HG03103 (cell line): Measurements from ENCODE around the gene RCOR1.
"Not testable (repeated sequence)": the region's sequence is repeated elsewhere in the genome, so short reads cannot be mapped to it uniquely, and the experiment has no call there.

ENCODE experiments used
- ATAC-seq: cut with Tn5 transposase; IDR thresholded peaks from one replicate; pipeline ENCODE4 v1.9.1; 2021; ENCODE audit warnings: low read depth; ENCODE audit not compliant: unreplicated experiment

RCOR1 gene

DNA sequence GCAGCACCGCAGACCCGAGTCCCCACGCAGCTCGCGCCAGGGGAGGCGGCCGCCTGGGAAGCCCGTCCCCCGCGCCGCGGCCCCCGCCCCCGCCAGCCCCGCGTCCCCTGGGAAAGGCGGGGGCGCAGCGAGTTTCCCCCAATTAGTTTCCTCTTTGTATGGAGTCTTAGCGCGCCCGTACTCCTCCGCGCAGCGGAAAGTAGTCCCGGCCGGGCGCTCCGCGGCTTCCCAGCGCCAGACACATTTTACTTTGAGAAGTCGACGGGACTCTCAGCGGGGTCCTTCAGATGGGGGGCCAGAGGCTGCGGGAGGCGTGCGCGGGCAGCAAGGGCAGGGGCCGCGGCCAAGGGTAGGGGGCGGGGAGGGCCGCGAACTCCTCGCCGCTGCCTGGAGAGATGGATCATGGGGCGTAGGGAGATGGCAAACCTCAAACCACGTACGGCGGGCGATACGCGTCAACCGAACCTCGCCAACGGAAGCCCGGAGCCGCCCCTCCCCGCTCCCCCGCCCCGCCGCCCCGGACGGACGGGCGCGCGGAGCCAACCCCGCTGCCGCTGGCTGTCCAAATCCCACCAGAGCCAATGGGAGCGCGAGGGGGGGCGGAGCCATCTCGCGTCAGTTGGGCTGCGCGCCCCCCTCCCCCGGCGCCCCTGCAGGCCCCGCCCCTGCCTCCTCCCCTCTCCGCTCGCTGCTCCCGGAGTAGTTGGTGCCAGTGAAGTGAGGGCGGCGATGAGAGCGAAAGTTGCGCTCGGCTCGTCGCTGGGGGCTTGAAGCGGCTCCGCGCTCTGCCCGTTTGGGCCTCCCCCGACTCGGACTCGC lies at the start of gene RCOR1:
RCOR1 (plus strand) TSS at position 706 of the 819 bp plus-strand sequence. CDS start 238 bp downstream, outside the sequence.
- ATAC-seq, result peak; percentile 64

- ATAC-seq, result no peak
Measured at GRCh38 chr14:102544046-102544746, 48.3 kb upstream of the RCOR1 start.

- ATAC-seq, result no peak
Measured at GRCh38 chr14:102544747-102545460, 47.5 kb upstream of the RCOR1 start.

GRCh38 chr14:102545461-102546265 lies 46.8 kb upstream of the RCOR1 start:
- no peak for ATAC-seq

GRCh38 chr14:102548616-102549240 lies 43.7 kb upstream of the RCOR1 start:
- ATAC-seq, result no peak

- ATAC-seq, result not testable (repeated sequence)
Measured at GRCh38 chr14:102550927-102551401, 41.5 kb upstream of the RCOR1 start.

DNA sequence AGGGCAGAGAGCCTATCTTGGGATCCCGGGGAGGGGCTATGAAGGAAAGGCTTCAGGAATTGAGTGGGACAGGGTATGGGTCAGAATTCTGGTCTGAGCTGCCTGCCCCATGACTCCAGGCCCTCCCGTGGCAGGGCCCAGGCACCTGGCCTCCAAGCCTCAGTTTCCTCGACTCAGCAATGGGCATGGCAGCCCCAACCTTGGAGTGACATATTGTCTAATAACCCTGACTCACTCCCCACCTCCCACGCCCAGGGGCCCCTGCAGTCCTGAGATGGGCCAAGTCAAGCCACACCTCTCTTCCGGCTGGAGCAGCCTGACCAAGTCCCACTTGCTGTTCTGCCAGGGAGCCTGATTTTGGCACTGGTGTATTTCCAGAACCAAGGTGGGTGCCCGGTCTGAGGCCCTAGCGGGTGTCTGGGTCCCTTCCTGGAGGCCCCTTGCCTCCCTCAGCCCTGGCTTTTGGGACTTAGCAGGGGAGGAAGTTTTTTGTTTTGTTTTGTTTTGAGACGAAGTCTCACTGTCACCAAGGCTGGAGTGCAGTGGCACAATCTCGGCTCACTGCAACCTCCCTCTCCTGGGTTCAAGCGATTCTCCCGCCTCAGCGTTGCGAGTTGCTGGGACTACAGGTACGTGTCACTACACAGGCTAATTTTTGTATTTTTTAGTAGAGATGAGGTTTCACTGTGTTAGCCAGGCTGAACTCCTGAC lies 40.3 kb upstream of the RCOR1 start:
- no peak for ATAC-seq

- no peak for ATAC-seq
Measured at GRCh38 chr14:102554821-102555819, 37.3 kb upstream of the RCOR1 start.

DNA sequence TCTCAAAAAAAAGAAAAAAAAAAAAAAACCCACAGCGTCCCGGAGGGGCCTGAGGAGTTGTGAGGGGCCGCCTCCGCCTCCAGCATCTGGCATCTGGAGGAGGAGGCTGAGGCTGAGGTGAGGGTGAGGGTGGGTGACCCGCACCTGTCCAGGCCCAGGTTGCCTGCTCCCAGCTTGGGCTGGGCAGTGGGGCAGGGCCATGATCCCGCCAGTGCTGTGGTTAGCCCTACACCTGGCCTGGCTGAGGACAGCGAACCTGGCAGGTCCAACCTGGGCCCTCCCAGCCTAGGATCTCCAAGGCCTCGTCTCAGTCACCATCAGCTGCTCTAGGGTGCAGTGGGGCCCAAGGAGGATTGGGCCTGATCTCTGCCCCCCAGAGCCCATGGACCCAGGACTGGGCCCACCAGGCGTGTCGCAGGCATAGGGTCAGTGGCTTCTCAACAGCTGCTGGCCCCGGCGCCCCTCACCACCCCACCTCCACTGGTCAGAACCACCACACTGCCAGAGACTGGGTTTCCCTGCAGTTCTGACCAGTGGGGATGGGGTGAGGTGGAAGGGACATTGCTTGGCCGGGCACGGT lies 36.3 kb upstream of the RCOR1 start:
- no peak for ATAC-seq

GRCh38 chr14:102557434-102558226 lies 34.8 kb upstream of the RCOR1 start:
- no peak for ATAC-seq

DNA sequence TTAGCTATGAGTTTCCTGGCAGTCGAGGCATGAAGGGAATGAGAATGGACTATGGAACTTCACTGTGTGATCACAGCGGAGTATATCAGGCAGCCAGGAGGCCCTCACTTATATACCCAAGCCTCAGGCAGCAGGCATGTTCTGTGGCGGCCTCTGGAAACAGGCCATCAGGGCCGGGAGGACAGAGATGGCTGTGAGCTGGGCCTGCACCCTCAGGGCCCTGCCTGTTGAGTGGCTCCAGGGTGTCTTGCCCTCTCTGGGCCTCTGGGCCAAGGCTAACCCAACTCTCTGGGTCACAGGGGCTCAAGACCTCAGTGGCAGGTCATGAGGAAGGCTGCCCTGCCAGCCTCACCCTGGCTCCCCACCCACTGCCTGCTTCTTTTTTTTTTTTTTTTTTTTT lies 33.9 kb upstream of the RCOR1 start:
- ATAC-seq, result no peak

GRCh38 chr14:102560458-102561261 lies 31.8 kb upstream of the RCOR1 start:
- no peak for ATAC-seq

DNA sequence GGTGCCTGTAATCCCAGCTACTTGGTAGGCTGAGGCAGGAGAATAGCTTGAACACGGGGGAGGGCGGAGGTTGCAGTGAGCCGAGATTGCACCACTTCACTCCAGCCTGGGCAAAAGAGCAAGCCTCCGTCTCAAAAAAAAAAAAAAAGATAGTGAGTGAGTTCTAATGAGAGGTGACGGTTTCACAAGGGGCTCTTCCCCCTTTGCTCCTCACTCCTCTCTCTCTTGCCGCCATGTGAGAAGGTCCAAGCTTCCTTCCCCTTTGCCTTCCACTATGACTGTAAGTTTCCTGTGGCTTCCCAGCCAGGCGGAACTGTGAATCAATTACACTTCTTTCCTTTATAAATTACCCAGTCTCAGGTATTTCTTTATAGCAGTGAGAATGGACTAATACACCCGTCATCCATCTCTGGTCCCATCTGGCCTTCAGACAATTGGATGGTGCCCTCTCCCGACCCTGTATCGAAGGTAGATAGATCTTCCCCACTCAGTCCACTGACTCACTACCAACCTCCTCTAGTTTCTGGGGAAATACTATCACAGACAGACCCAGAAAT lies 27.0 kb upstream of the RCOR1 start:
- no peak for ATAC-seq

DNA sequence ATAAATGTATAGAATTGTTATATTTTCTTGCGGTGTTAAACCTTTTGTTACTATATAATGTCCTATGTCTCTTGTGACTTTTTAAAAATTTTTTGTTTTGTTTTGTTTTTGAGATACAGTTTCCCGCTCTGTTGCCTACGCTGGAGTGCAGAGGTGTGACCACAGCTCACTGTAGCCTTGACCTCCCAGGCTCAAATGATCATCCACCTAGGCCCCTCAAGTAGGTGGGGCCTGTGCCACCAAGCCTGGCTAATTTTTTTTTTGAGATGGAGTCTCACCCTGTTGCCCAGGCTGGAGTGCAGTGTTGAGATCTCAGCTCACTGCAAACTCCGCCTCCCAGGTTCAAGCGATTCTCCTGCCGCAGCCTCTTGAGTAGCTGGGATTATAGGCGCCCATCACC lies 26.5 kb upstream of the RCOR1 start:
- ATAC-seq, result no peak

DNA sequence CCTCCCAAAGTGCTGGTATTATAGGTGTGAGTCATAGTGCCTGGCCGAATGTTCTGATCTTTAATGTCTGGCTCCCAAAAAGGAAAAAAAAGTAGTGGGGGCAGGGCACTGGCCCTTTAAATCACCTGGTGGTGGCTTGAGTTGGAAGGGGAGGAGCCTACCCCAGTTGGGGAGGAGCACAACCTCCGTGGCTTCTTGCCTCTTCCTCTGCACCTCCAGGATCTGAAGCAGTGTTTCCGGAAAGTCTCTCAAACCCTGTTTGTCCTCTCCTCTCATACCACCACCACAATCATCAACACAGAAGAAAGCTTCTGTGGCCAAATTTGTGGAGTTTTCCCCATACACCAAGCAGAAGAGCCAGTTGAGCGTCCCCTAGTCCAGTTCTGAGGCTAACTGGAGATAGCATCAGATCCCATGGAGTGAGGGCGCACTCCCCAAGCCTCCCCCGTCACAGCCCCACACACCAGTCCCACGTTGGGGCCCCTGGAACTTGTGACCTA lies 24.3 kb upstream of the RCOR1 start:
- no peak for ATAC-seq
